Fibroblast of the aortic adventitia (primary cell): ENCODE data around the gene SLC22A15. TPM values are rescaled to one million over a fixed set of nuclear protein-coding genes. Genes with fewer than 3 reads are reported as not detected.

Source experiments
- DNase-seq: peaks from one replicate; pipeline ENCODE4 v3.0.0-alpha.2; 2010; ENCODE audit warnings: low read depth
- H3K4me3 ChIP-seq: 2 replicates; pipeline ENCODE4 v1.5.1; 2011; ENCODE audit warnings: low read depth, mild to moderate bottlenecking, control low read depth, low read length, moderate library complexity
- CTCF ChIP-seq: IDR thresholded peaks from 2 replicates; pipeline ENCODE4 v1.5.1; 2011; ENCODE audit warnings: mild to moderate bottlenecking, low read length, control low read depth, inconsistent platforms; ENCODE audit not compliant: insufficient read depth
- total RNA-seq: library from RNA; depleted of rRNA; stranded (reverse); fragments of >200 nt; gene quantifications from 2 replicates; pipeline ENCODE4 v1.2.3, GENCODE V29; 2012; ENCODE audit warnings: low replicate concordance

Gene SLC22A15
- total RNA-seq, 1 donor: 4.2 TPM

GRCh38 chr1:116097626-116098025 lies 121.3 kb downstream of the SLC22A15 start:
- no peak for TF ChIP-seq CTCF
- no peak overlapping the region for H3K4me3 ChIP-seq
- DNase-seq: peak; percentile 57

- TF ChIP-seq CTCF: no peak
- no peak for DNase-seq
Observed at GRCh38 chr1:116099379-116099778, 123.1 kb downstream of the SLC22A15 start.

GRCh38 chr1:116099919-116100318 lies 123.6 kb downstream of the SLC22A15 start:
- TF ChIP-seq CTCF: no peak
- no peak for DNase-seq
- no peak overlapping the region for H3K4me3 ChIP-seq

More at GRCh38 chr1:116099379-116099778, 123.1 kb downstream of the SLC22A15 start:
- H3K4me3 ChIP-seq: no peak overlapping the region

- no peak for TF ChIP-seq CTCF
- no peak for DNase-seq
- no peak overlapping the region for H3K4me3 ChIP-seq
Observed at GRCh38 chr1:116104667-116105066, 128.4 kb downstream of the SLC22A15 start.

GRCh38 chr1:116105996-116106395 lies 129.7 kb downstream of the SLC22A15 start:
- TF ChIP-seq CTCF: no peak
- H3K4me3 ChIP-seq: no peak overlapping the region
- no peak for DNase-seq

GRCh38 chr1:116106646-116107045 lies 130.3 kb downstream of the SLC22A15 start:
- DNase-seq: no peak
- no peak overlapping the region for H3K4me3 ChIP-seq
- TF ChIP-seq CTCF: no peak

GRCh38 chr1:116107371-116107770 lies 131.1 kb downstream of the SLC22A15 start:
- no peak for TF ChIP-seq CTCF
- no peak for DNase-seq
- H3K4me3 ChIP-seq: no peak overlapping the region
